GM18526 (cell line): ENCODE results near the gene SRCIN1.

Experiments
- POLR2A ChIP-seq: IDR thresholded peaks from 3 replicates; pipeline ENCODE4 v1.6.1; 2011; ENCODE audit not compliant: insufficient read length; ENCODE audit errors: extremely low read depth

SRCIN1 gene

GRCh38 chr17:38617074-38617860, 11.5 kb upstream of the SRCIN1 start:
- TF ChIP-seq POLR2A, result no peak

DNA sequence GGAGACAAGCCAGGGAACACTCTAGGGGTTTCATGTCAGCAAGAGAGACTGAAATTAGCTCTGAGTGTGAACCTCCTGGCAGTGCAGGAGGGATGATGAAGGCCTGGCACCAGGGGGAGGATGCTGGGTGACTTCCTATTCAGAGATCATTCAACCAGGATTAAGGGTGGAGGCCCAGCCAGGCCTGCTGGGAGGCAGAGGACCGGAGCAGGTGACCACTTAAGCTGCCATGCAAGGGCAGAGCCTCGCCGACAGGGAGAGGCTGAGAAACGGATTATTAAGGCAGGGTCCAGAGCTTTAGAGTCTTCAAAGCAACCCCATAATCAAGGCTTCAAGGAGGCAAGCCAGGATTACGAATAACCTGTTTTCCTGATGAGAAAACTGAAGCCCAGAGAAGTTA, 10.6 kb upstream of the SRCIN1 start:
- TF ChIP-seq POLR2A, result no peak

- TF ChIP-seq POLR2A, result no peak
Measured at GRCh38 chr17:38613981-38614779, 8.4 kb upstream of the SRCIN1 start.

- no peak for TF ChIP-seq POLR2A
Measured at GRCh38 chr17:38613525-38613980, 7.8 kb upstream of the SRCIN1 start.

DNA sequence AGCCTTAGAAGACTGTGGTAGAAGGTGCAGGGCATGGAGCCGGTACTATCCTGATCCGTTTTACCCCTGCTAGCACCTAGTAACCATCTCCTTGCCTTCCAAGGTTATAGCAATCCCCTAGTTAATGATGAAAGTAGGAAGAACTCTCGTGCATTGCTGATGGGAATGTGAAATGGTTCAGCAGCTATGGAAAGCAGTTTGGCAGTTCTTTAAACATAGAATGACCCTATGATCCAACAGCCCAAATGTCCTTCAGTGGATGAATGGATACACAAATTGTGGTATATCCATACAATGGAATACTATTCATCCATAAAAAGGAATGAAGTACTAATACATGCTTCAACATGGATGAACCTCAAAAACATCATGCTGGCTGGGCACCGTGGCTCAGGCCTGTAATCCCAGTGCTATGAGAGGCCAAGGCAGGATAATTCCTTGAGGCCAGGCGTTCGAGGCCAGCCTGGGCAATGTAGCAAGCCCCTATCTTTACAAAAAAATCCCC, 6.2 kb upstream of the SRCIN1 start:
- TF ChIP-seq POLR2A, result no peak

DNA sequence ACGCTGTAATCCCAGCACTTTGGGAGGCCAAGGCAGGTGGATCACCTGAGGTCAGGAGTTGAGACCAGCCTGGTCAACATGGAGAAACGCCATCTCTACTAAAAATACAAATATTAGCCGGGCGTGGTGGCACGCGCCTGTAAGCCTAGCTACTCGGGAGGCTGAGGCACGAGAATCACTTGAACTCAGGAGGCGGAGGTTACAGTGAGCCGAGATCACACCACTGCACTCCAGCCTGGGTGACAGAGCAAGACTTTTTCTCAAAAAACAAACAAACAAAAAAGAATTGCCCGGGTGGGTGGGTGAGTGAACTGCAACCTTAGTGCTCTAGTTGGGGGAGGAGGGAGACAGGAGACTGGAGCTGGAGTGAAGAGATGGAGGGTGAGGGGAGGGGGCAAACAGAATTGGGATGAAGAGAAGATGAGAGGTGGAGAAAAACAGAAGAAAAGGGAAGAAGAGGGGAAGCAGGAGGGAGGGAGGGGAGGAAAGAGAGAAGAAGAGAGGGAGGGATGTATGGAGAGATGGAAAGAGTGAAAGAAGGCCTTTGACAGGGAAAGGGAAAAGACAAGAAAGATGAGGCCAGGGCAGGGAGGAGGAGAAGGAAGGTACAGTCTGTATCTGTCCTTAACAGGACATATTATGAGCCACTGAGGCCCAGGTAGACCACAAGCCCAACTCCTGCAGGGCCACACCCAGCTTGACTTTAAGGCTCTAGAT, 5.5 kb upstream of the SRCIN1 start:
- no peak for TF ChIP-seq POLR2A

DNA sequence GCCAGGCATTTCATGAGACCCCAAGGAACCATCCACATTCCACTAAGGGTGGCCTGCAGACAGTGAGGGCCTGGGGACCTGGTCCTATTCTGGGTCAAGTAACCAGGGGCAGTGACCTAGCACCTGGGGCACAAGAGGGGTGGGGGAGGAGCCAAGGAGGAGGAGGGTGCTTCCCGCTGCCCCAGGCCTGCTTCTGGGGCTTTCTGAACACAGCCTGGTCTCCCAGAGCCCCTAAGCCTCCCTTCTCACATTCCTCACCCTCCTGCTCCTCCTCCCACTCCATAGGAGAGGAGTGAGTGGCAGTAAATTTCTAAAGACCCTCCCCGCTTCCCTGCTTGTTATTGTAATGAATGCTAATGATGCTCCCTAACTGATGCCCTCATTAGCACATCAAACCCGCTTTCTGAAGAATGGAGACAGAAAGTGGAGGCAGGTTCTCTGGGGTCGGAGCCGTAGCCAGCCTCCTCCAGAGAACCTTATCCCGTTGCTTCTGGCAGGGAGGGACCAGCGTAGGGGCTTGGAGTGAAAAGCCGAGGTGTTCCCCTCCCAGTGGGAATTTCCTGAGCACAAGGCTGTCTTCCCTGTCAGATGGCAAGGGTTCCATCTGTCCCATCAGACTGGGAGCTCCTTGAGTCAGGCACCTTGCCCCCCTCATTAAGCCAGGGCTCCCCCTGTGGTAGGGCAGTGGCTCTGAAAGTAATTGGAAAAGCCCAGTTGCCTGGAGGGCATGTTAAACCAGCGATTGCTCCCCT, 3.7 kb upstream of the SRCIN1 start:
- no peak for TF ChIP-seq POLR2A

DNA sequence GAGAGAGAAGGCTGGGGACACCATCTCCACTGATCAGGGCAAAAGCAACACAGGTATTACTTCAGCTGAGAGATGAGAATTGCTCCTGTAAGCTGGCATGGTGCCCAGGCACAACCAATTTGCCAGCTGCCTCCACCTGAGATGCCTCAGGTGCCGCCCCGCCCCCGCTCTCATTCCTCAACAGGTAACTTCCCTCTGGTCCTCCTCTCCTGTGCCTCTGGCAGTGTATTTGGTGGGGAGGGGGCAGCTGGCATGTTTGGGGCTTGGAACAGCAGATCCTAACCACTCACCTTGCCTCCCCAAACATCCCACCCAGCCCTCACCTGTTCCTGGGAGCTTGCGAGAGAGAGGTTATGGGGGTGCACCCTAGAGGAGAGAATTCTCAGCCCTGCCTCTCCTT, 2.9 kb upstream of the SRCIN1 start:
- no peak for TF ChIP-seq POLR2A

- no peak for TF ChIP-seq POLR2A
Measured at GRCh38 chr17:38606646-38607611, 1.2 kb upstream of the SRCIN1 start.

DNA sequence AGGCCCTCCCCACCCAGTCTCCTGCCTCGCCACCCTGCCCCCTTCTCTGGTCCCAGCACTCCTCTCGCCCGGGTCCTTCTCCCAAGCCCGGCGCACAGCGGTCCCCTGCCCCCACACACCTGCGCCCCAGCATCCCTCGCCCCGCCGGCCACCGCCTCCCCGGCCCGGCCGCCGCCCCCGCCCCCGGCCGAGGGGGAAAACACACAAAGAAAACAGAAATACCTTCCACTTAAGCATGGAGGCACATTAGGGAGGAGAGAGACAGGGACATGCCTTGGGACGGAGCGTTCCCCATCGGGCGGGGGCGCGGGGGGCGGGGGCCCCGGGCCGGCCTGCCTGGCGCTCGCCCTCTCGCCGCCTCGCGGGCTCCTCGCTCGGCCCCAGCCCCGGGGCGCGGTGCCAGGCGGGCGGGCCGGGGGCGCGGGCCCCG, 326 bp downstream of the SRCIN1 start:
- TF ChIP-seq POLR2A, result no peak

DNA sequence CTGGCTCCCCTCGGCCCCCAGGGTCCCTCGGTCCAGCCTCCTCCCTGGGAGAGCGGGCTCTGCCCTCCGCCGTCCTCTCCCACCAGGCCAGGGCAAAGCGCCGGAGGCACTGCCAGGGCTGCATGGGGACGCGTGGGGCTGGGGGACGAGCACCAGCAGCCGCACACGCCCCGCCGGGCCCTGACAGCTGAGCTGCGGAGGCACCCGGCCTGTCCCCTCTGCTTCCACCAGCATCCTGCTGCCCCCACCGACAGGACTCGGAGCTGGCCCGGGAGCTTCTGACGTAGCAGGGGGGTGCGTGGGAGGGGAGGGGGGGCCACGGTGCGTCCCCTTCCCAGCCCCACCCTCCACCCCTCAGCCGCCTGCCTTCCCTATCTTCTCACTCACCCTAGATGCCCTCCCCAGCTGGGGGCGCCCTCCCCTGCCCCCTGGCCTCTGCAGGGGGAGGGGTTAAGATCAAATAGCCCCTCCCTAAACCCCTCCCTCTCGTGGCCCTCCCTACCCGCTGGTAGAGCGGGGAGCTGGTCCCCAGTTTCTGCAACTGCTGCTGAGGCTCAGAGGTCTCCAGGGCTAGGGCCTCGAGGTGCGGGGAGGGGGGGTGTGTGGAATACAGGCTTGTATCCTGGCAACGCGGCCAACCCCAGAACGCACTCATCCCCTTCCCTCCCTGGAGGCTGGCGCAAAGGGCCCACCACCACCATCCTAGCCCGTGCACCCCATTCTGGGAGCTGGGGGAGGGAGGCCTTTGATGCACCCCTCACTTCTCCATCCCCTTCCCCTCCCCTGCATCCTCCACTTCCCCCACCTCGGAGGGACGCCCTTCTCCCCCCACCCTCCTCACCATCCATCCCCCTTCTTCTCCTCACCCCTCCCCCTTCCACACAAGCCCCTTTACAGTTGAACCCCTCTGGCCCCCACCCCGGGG, 1.0 kb downstream of the SRCIN1 start:
- TF ChIP-seq POLR2A, result no peak

- no peak for TF ChIP-seq POLR2A
Measured at GRCh38 chr17:38603786-38604478, 1.8 kb downstream of the SRCIN1 start.
